NCI-H2081 (cell line): Measurements from ENCODE around the gene SPRED2.

Experiments used
- DNase-seq, 2 experiments: peaks; one replicate each; lab custom pipeline; 2025; lab: John Stamatoyannopoulos, UW

SPRED2 gene

DNA sequence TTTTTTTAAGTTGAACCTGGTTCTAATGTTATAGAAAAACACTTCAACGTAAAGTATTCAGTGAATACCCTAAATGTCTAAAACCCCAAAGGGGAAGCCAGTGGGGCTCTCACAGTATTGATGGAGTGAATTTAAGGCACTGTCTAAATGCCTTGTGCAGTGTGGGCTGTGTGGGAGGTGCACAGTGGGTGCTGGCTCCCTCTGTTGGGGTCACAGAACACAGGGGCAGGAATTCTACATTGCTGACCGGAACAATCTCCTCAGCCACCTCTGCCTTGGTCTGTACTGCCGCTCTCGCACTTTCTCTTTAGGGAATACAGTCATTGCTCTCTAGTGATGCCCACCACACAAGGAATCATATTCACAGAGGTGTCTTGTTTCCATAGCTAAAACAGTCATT lies 45.4 kb downstream of the SPRED2 start:
- no peak for DNase-seq

DNA sequence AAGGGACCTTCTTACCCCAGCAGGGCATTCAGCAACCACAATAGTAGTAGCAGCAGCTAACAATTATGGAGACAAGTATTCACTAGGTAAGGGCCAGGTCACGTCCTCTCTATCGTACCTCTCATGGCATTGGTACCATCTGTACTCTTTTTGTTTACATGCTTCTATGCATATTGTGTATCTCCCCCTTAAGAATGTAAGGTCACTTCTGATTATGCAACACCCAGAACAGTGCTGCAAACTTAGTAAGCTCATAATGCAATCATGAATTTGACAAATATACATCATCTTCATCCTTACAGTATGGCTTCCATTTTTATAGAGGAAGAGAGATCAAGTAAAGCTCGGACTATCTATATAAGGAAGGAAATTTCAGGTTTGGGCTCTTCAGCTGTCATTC lies 46.1 kb downstream of the SPRED2 start:
- DNase-seq = no peak

DNA sequence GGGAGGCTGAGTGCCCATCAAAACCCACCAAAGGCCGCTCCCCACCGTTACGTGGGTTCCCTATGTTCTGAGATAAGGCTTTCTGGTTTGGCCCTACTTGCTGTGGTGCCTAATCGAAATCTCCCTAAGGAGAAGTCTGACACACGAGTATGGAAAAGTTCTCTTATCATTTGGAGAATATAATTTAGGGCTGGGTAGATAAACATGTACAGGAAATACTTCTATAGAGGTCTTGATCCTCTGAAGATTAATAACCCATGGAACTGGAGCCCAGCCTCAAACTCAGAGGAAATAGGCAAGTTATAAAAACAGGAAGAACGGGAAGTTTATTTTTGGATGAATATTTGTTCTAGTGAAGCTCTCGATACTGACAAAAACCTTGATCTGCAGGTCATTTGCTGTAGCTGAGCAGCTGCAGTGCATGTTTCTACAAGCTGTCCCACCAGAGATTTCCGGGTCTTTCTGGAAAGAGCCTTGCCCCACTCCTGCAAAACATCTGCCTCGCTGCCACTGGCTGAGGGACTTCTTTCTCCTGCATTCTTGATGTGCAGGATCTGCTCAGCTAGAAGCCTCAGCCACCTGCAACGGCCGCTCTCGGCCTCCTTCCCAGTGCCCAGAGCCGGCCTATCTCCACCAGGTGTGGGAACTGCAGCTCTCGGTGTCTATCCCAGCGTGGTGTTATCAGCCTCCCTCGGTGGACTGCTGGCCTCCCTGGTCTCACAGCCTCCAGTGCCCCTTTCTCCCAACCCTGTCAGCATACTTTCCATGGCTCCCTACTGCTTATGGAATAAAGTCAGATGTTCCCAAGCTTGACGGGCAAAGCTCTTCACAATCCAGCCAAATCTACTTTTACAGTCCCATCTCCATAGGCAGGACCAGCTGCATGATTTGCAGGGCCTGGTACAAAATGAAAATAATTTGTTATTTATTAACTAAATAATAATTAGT lies 48.6 kb downstream of the SPRED2 start:
- no peak for DNase-seq

DNA sequence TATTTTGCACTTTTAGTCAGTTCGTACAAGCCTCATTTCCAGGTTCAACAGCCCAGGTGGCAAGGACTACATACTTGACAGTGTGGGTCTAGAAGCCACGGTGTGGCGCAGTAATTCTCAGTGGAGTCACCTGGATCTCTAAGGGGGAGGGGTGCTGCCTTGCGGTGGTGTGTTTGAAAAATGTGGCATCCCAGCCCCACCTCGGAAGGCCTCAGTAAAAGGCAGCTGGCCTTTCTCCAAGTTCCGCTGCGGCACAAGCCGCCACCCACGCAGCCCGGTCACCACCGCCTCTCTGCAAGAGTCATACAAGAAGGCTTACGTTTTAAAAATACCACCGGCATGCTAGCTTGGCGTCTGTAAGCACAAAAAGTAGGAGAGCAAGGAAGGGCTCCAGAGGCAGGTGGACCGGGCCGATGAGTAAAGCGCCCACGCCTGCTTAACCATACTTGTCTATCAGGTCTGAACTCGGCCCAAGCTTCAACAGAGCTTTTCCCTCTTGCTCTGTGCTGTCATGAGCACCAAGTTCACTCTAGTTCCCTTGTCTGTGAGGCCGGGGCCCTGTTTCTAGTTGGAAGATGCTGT lies 49.5 kb downstream of the SPRED2 start:
- DNase-seq = no peak

DNA sequence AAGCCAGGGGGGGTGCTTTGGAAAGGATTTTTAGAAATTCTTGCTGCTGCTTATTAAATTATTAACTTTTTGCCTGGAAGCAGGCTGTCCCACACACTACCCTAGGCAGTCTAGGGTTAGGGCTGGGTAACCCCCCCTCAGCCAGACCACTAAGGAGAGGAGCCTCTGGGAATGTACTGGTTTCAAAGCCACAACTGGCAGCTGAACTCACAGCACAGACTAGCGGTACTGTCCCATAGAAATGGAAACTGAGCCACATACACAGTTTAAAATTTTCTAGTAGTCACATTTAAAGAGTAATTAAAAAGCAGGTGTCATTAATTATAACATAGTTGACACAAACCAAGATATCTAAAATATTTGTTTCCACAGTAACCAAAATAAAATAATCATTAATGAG lies 50.1 kb downstream of the SPRED2 start:
- no peak for DNase-seq

DNA sequence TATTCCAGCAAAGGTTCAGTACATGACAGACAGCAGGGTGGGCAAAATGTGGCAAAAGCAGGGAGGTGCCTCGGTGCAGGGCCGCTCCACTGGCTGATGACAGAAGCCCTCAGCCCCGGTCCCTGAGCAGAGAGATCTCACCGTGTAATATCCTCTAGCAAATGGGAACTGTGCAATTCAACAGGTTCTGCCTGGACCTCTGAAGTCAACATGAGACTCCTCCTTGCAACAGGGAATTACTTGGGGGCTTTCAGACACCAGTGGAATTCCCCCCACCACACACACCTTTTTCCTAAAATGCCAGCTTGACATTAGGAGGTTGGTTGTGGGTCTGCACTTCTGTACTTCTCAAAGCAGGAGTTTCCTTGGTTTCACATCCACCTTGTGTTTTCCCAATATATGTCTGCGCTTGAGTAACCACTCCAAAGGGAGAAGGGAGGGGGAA lies 50.8 kb downstream of the SPRED2 start:
- DNase-seq = no peak

DNA sequence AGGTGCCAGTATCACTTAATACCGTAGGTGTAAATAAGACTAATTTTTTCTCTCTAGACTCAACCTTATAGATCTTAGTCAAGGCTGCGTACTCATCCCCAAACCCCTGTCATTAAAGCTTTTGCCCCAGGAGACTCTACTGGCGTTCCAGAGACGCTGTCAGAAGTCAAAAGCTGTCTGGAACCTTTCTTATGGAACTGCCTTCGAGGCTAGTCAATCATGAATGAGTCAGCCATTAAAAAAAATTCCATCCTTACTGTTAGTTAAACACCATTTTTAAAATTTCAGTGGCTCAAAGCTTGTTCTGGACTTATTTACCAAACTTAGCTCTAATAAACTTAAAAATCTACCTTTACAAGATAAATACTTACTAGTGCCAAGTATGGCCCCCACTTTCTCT lies 52.1 kb downstream of the SPRED2 start:
- no peak for DNase-seq

DNA sequence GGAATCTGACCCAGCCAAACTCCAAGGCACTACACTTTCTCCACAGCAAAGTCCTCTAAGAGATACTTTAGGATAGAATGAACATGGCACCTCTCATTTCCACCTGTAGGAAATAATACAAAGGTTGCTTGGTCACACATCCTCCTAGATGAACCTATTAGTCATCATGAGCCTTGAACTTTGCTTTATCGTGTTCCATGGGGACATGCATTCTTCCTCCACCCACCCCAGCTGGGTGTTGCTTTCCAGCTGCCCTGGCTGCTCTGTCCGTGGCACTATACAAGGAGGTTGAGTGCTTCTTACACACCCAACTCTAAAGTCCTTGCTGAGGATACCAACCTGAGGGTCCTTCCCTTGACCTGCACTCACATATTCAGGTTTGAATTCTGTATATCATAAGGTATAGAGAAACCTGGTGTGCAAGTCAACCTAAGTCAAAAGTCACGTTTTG lies 52.7 kb downstream of the SPRED2 start:
- no peak for DNase-seq

DNA sequence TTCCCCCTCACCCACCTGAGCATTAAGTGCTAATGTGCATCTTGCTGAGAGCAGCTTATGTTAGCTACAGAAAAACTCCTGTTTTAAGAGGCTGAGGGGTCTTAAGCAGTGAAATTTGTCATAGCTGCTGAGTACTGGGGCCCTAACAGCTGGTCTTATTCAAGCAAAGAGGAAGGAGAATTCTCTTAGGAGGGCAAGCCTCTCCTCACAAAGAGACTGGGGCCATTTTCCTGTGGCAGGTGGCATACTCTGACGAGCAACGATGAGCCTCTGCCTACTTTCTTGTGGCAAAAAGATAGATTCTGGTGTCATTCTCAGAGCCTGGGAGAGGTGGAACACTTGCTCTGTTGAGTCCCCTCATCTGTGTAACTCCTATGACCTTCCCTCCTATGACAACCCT lies 53.2 kb downstream of the SPRED2 start:
- no peak for DNase-seq

DNA sequence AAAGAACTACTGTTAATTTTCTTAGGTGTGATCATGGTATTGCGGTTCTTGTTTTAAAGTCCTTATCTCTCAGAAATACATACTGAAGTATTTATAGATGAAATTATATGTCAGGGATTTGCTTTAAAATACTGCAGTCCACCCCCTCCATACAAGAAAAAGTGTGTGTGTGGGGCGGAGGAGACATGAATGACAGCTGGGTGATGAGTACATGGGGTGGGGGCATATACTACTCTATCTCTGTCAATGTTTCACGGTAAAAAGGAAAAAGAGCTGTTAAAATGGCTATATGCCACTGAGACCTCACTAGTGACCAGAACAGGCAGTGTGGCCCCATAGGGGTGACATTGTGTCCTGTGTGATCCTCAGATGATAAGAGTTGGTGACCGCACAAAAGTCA lies 54.1 kb downstream of the SPRED2 start:
- DNase-seq = no peak

DNA sequence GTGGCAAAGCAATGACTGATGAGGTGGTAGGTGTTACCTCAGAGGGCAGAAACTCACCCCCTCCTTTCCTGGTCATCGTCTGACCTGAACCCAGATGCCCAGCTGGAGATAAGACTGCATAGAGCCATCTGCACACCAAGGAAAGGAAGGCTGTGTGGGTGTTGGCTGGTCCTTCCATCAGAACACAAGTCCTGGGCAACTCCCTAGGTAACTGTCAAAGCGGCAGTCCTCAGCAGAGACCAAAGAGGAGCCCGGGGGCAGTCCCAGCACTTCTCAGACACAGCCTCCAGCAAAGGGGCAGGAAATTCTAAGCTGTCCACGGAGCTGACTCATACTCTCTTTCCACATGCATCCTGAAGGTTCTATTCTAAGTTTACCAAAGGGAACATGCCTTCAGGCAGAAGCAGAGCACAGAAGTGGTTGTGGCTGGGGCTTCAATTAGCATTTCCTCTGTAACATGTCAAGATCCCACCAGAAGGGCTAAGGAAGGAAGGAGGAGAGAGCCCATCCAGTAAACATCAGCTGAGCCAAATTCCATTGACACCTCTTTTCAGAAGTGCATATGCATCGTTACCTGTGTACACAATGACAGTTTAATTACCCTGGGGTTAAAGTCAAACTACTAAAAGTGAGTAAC lies 54.7 kb downstream of the SPRED2 start:
- DNase-seq = no peak

DNA sequence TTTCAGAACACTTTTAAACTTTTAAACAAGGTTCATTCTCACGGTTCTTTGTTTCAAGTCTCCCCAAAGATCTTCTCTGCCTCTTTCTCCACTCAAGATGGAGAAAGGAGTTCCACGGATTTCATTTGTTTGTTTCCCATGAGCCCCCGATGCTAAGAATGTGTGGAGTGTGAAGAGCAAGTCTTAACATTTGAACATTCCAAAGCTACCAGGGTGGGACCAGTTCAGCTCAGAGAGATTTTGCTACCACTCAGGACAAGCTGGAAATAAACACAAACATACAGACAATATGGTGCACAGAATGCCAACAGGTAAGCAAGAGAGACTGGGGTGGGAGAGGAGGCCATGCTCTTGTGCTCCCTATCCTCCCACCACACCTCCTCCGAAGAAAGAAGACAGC lies 56.7 kb downstream of the SPRED2 start:
- no peak for DNase-seq

DNA sequence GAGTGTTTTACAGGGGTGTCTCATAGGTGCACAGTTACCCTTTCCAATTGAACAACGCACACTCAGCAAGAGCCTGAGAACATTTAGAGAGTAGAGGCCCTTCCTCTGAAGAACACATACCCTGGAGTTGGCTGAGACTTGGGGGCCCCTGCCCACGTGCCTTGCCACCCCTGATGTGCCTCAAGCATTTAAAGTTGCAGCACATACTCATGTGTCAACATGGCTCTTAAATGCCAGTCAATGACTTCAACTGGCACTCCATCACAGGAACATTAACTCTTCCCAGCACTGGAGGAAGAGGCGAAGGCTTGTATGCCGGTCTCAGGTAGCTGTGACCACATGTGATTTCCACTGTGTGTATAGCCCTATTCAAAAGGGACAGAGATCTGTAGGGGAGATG lies 57.4 kb downstream of the SPRED2 start:
- no peak for DNase-seq

DNA sequence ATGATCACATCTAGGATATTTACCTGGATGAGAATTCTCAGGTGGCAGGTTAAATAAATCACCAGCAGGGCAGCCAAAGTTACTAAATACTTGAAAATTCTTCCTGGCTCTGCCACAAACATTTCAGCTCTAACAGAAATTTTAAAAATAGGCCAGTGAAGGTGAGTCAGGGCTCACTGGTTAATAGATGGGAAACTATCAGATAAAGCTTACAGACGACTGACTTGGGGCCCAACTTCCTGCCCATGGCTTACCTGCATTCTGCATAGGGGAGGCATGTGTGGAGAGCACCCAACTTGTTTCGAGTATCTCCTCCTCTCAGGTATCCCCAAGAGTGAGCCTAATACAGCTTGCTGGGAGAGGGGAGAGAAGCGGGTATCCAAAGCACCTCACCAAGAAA lies 57.8 kb downstream of the SPRED2 start:
- DNase-seq = no peak

DNA sequence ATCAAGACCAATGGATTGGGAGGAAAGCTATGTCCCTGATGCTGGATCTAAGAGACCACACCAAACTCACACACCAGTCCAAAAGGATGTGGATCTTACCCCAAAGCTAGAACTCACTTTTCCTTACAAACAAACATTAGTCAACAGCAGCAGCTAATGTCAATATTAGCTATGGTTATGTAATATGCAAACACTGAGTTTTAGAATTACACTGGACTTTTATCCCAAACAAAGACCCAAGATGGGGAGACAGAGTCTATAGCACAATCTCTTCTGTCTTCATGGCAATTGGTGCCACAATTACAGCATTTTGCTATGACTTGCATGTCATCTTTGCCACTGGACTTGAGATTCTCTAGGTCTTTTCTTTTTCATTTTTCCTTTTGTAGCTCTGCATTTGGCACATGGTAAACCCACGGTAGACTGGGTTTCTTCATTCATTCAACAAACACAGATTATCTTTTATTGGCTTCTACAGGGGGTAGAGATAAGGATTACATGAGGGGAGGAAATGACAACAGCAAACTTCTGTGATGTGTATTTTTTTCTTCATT lies 59.0 kb downstream of the SPRED2 start:
- DNase-seq = no peak

DNA sequence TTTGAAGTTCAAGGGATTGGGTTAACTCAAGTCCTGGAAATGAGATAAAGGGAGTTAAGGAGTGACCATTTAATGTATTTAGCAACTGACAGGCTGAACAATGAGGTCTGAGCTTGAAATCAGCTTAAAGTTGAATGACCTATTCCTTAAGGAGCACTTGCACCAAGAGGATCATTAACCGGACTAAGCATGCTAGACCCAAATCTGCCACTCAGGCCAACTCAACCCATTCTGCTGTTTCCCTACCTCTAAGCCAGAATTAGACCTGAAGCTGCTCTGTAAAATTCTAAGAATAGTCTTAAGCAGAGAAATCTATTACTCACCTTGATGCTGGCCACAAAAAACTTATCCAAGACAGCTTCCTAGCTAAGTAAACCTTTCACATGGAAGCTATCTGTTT lies 59.8 kb downstream of the SPRED2 start:
- DNase-seq = no peak

DNA sequence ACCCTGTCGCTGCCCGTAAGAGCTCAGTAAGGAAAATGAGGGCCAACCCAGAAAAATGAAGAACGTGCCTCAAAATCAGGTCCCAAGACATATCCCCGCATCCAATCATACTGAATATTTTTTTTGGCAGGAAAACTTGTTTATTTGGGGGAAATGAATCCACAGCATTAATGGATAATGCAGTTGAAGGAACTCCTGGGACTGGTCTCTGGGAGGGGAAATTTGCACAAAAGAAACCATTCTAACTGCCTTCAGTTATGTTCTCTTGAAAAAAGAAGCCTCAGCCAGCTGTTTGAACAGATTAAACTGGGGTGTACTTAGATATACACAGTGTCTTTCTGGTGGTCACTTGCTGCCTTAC lies 61.3 kb downstream of the SPRED2 start:
- no peak for DNase-seq

DNA sequence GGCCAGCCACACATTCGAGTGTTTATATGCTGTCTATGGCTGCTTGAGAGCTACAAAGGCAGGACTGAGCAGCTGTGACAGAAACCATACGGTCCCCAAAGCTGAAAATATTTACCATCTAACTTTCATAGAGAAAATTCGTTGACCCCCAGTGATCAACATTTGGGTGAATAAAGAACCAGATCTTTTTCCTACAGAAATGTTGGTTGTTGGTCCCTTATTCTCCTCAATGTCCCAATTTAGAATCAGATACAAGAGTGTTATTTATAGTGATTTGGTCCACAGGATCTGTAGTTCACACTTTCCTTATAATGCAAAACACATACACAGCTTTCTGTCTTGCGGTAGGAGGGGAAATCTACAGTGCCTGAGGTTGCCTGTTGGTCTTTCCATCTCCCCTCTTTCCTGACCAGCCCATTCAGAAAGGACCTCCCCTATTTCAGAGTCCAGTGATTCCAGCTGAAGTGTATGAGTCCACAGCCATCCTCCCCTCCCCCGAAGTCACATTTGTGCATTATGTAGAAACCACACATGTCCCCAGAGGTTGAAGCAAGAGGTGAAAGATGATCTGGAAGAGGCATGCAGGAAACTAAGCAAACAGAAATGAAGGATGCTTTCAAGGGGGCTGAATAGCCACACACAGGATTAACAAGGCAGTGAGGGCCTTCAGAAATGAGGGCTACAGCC lies 61.9 kb downstream of the SPRED2 start:
- no peak for DNase-seq

DNA sequence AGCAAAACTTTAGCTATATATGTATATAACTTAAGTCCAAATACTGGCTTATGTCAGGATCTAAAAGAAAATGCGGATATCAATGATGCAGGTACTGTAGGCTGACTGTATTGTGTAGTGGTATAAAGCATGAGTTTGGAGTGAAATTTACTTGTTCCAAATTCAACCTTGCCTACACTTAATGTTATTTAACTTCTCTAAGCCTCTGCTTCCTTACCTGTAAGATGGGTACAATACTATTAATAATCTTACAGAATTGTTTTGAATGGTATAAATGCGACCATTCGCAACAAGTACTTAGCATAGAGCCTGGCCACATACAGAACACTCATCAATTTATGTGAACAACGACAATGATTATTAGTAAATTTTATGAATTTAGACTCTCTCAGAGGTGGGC lies 62.4 kb downstream of the SPRED2 start:
- DNase-seq = no peak

DNA sequence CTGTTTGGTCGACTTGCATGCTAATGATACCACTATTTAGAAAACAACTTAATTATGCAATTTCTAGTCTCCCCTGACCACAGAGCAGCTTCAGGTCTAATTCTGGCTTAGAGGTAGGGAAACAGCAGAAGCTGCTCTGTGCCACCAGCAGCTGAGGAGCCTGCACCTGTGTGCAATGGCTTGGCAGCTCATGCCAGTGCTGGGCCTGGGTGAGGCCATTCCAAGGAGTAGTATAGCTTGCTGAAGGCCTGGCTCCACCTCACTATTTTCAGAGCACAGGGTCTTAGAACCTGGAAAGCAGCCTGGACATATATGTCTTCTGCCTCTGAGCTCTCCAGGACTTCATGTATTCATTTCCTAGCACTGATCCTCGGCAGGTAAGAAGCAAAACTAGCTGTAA lies 62.8 kb downstream of the SPRED2 start:
- DNase-seq = no peak

DNA sequence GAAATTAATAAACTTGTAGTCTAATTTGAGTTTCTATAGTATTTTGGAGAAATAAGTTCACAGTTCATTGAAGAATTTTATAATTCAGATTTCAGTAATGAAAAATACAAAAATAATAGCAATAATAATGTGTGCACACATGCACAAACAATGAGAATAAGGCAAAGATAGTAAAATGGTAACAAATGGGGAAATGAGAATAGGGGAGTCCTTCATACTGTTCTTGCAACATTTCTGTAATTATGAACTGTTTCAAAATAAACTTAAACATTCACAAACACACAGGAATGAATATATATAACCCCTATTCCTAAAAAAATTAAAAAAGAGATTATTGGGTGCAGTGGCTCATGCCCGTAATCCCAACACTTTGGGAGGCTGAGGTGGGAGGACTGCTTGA lies 63.9 kb downstream of the SPRED2 start:
- DNase-seq = no peak

DNA sequence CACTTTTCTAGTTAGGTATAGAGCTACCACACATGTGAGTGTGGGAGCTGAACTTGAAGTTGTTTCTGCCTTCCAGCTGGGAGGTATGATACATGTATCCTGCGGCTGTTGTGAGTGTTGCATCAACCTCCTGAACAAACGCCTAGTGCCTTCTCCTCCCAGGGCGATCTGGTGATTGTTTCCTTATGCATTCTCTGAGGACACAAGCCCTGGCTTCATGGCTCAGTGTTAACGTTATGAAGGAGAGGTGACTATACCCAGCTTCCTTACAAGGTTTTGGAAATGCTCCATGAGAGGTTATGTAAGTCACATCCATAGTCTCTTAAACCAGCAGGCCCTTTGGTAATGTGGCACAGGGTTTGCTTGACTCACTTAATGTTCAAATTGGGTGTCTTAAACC lies 64.9 kb downstream of the SPRED2 start:
- no peak for DNase-seq
